Activated CD4-positive, alpha-beta T cell treated with anti-CD3 and anti-CD28 coated beads for 24 hours (primary cell): ENCODE data around the gene FGF12.

Source experiments
- DNase-seq, 2 donors: peaks; one replicate each; pipeline ENCODE4 v3.0.0-alpha.2; 2020; ENCODE audit warnings: low read depth in 2 of 2

Gene FGF12

GRCh38 chr3:192685801-192686200 lies 41.5 kb downstream of the FGF12 start:
- DNase-seq, result no peak

- no peak for DNase-seq
These were observed 43.2 kb downstream of the FGF12 start for GRCh38 chr3:192684151-192684550.

GRCh38 chr3:192675958-192676649 lies 51.2 kb downstream of the FGF12 start:
- peak in 1 of 2 donors; percentile 0 for DNase-seq

GRCh38 chr3:192655628-192656027 lies 71.7 kb downstream of the FGF12 start:
- DNase-seq, result no peak

GRCh38 chr3:192655040-192655439 lies 72.3 kb downstream of the FGF12 start:
- no peak for DNase-seq

- DNase-seq, result no peak
These were observed 73.5 kb downstream of the FGF12 start for GRCh38 chr3:192653862-192654261.

GRCh38 chr3:192652727-192653126 lies 74.6 kb downstream of the FGF12 start:
- no peak for DNase-seq

GRCh38 chr3:192651836-192652512 lies 75.4 kb downstream of the FGF12 start:
- no peak for DNase-seq

GRCh38 chr3:192645437-192645836 lies 81.9 kb downstream of the FGF12 start:
- no peak for DNase-seq

GRCh38 chr3:192642651-192643050 lies 84.7 kb downstream of the FGF12 start:
- DNase-seq, result no peak

GRCh38 chr3:192641919-192642318 lies 85.4 kb downstream of the FGF12 start:
- no peak for DNase-seq

- DNase-seq, result no peak
These were observed 87.4 kb downstream of the FGF12 start for GRCh38 chr3:192639987-192640386.

GRCh38 chr3:192637803-192638202 lies 89.5 kb downstream of the FGF12 start:
- no peak for DNase-seq

GRCh38 chr3:192636517-192637444 lies 90.6 kb downstream of the FGF12 start:
- DNase-seq, result no peak

GRCh38 chr3:192629429-192629828 lies 97.9 kb downstream of the FGF12 start:
- DNase-seq, result no peak

- DNase-seq, result no peak
These were observed 105.4 kb downstream of the FGF12 start for GRCh38 chr3:192621909-192622308.

GRCh38 chr3:192620275-192620674 lies 107.1 kb downstream of the FGF12 start:
- no peak for DNase-seq

GRCh38 chr3:192611411-192611810 lies 115.9 kb downstream of the FGF12 start:
- DNase-seq, result no peak

- no peak for DNase-seq
These were observed 118.4 kb downstream of the FGF12 start for GRCh38 chr3:192608726-192609600.

- DNase-seq, result no peak
These were observed 119.5 kb downstream of the FGF12 start for GRCh38 chr3:192607798-192608197.

GRCh38 chr3:192597913-192598312 lies 129.4 kb downstream of the FGF12 start:
- DNase-seq, result no peak
